ENCODE measurements around the gene COL6A1.

The COL6A1 gene

GRCh38 chr21:45993210-45994085 is 11.9 kb downstream of the COL6A1 start:
- Histone ChIP-seq H3K4me2 (ENCODE audit: low read length) (no peak overlapping the region), H3K4me3 (ENCODE audit: low read length) (no peak overlapping the region), H3K36me3 (ENCODE audit: control insufficient read depth, low read length) (no peaks in the 10 kb centered on the region), H3K4me1 (ENCODE audit: control insufficient read depth, low read length) (no peaks in the 10 kb centered on the region), H3K79me2 (ENCODE audit: control insufficient read depth, low read length) (no peaks in the 10 kb centered on the region), H3K27me3 (ENCODE audit: control insufficient read depth, low read length) (no peaks in the 10 kb centered on the region), H4K20me1 (ENCODE audit: control insufficient read depth, insufficient read depth, low read depth, low read length) (no peaks in the 10 kb centered on the region), H3K27ac (ENCODE audit: low read depth, low read length) (no peak overlapping the region), H3K9me3 (ENCODE audit: control insufficient read depth, insufficient read depth, low read length) (peaks cover 19% of the 10 kb centered on the region; the same call in 1 of the 2 replicates), H3F3A (ENCODE audit: control insufficient read depth, insufficient read depth) (no peaks in the 10 kb centered on the region), H3K9me2 (replicated peaks; ENCODE audit: control insufficient read depth, low read length) (no peaks in the 10 kb centered on the region)
- no peak for TF ChIP-seq CTCF (IDR thresholded peaks at IDR 0.05; ENCODE audit: low read depth, low read length, poor library complexity, severe bottlenecking)
- no peak for TF ChIP-seq EZH2phosphoT487 (IDR thresholded peaks at IDR 0.05; ENCODE audit: borderline replicate concordance, low read length)

- H3K9me3 ChIP-seq (ENCODE audit: control insufficient read depth, insufficient read depth, low read length): peaks cover 20% of the 10 kb centered on the region; the same call in 1 of the 2 replicates
- H3F3A ChIP-seq (ENCODE audit: control insufficient read depth, insufficient read depth): no peaks in the 10 kb centered on the region
- H3K27me3 ChIP-seq (ENCODE audit: control insufficient read depth, low read length): no peaks in the 10 kb centered on the region
- H4K20me1 ChIP-seq (ENCODE audit: control insufficient read depth, insufficient read depth, low read depth, low read length): no peaks in the 10 kb centered on the region
- TF ChIP-seq EZH2phosphoT487 (IDR thresholded peaks at IDR 0.05; ENCODE audit: borderline replicate concordance, low read length) (no peak), CTCF (IDR thresholded peaks at IDR 0.05; ENCODE audit: low read depth, low read length, poor library complexity, severe bottlenecking) (no peak)
- no peaks in the 10 kb centered on the region for H3K79me2 ChIP-seq (ENCODE audit: control insufficient read depth, low read length)
- no peak overlapping the region for H3K4me3 ChIP-seq (ENCODE audit: low read length)
- no peaks in the 10 kb centered on the region for H3K9me2 ChIP-seq (replicated peaks; ENCODE audit: control insufficient read depth, low read length)
- H3K4me2 ChIP-seq (ENCODE audit: low read length): no peak overlapping the region
- no peaks in the 10 kb centered on the region for H3K36me3 ChIP-seq (ENCODE audit: control insufficient read depth, low read length)
- H3K27ac ChIP-seq (ENCODE audit: low read depth, low read length): no peak overlapping the region
- H3K4me1 ChIP-seq (ENCODE audit: control insufficient read depth, low read length): no peaks in the 10 kb centered on the region
Measured at GRCh38 chr21:45994086-45994661, 12.6 kb downstream of the COL6A1 start.

DNA sequence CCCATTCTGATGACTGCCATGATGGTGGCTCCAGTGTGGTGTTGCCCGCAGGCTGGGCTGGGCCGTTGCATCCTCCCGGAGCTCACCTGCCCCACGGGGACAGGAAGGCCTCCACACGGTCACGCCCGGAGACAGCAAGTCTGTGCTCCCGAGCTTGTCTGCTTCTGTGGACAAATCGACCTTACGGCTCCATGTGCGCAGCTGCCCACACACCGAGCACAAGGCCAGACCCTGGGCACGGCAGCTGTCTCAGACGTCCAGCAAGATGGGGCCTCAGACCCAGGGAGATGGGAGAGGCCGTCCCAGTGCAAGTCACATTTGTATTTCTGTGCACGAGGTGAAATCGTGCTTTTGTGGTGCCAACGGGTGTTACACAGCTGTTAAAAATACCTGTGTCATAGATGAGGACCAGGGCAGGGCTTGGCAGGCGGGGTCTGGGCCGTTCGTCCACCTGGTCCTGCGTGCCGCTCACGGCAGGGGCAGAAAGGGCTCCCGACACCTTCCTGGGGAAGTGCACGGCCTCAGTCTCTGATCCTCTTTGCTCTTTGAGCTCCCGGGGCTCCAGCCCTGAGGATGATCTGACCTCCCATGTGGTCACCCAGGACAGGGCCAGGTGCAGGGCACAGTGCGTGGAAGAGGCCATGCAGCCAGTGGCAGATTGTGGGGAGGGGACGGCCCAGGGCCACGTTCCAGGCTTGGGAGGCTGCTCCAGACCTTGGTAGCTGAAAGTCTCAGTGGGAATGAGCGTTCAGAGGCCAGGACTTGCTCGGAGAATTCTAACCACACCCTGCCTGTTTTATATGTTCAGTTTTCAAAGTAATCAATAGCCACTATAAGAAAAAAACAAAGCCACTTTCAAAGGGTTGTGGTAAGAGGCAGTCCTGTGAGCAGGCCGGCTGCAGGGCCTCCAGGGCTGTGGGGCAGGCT is 13.5 kb downstream of the COL6A1 start:
- Histone ChIP-seq H4K20me1 (ENCODE audit: control insufficient read depth, insufficient read depth, low read depth, low read length) (no peaks in the 10 kb centered on the region), H3K4me2 (ENCODE audit: low read length) (no peak overlapping the region), H3K4me1 (ENCODE audit: control insufficient read depth, low read length) (no peaks in the 10 kb centered on the region), H3K36me3 (ENCODE audit: control insufficient read depth, low read length) (no peaks in the 10 kb centered on the region), H3K4me3 (ENCODE audit: low read length) (no peak overlapping the region), H3F3A (ENCODE audit: control insufficient read depth, insufficient read depth) (no peaks in the 10 kb centered on the region), H3K79me2 (ENCODE audit: control insufficient read depth, low read length) (no peaks in the 10 kb centered on the region), H3K9me3 (ENCODE audit: control insufficient read depth, insufficient read depth, low read length) (peaks cover 20% of the 10 kb centered on the region; the same call in 1 of the 2 replicates), H3K9me2 (replicated peaks; ENCODE audit: control insufficient read depth, low read length) (no peaks in the 10 kb centered on the region), H3K27me3 (ENCODE audit: control insufficient read depth, low read length) (no peaks in the 10 kb centered on the region), H3K27ac (ENCODE audit: low read depth, low read length) (no peak overlapping the region)
- no peak for TF ChIP-seq CTCF (IDR thresholded peaks at IDR 0.05; ENCODE audit: low read depth, low read length, poor library complexity, severe bottlenecking)
- no peak for TF ChIP-seq EZH2phosphoT487 (IDR thresholded peaks at IDR 0.05; ENCODE audit: borderline replicate concordance, low read length)

All from DOHH2 (cell line).